H1 (cell line): ENCODE data around the gene JAG2. TPM values are rescaled to one million over a fixed set of nuclear protein-coding genes. Genes with fewer than 3 reads are reported as not detected.

ENCODE experiments used
- CTCF ChIA-PET: fragments of 300-600 bp; sonication (Branson Sonifier 250); formaldehyde crosslinking; loops from one replicate; lab custom pipeline; 2021; ENCODE audit not compliant: partially characterized antibody; lab: Charles Lee
- POLR2A ChIA-PET: fragments of 300-600 bp; sonication (Branson Sonifier 250); formaldehyde crosslinking; loops from one replicate; lab custom pipeline; 2021; ENCODE audit warnings: inconsistent platforms; ENCODE audit not compliant: partially characterized antibody; lab: Charles Lee
- DNase-seq, 2 experiments: peaks; one replicate each; pipeline versions ENCODE4 v3.0.0 to v3.0.0-alpha.2; 2010 to 2022; ENCODE audit warnings: low spot score in 2 of 2, low read depth in 1 of 2, mixed read lengths in 1 of 2
- FAIRE-seq: peaks from 2 replicates; lab custom pipeline; 2011; peaks lifted over from hg19 to GRCh38; lab: Jason Lieb, UNC
- H2AFZ ChIP-seq: 2 replicates; pipeline ENCODE4 v1.8.1; 2012; ENCODE audit warnings: low read length, inconsistent platforms
- H2AK5ac ChIP-seq: 2 replicates; pipeline ENCODE4 v1.6.1; 2013; ENCODE audit warnings: low read depth, low read length
- H2BK120ac ChIP-seq: replicated peaks from 2 replicates; pipeline ENCODE3; 2013; ENCODE audit warnings: low read depth, low read length, inconsistent platforms
- H2BK12ac ChIP-seq: 2 replicates; pipeline ENCODE4 v1.6.1; 2013; ENCODE audit warnings: low read depth, low read length
- H2BK15ac ChIP-seq: 2 replicates; pipeline ENCODE4 v1.6.1; 2013; ENCODE audit warnings: low read length
- H2BK20ac ChIP-seq: 2 replicates; pipeline ENCODE4 v1.6.1; 2013; ENCODE audit warnings: low read length
- H2BK5ac ChIP-seq: 2 replicates; pipeline ENCODE4 v1.6.1; 2013; ENCODE audit warnings: low read depth, low read length
- H3K14ac ChIP-seq: 2 replicates; pipeline ENCODE4 v1.6.1; 2013; ENCODE audit warnings: inconsistent platforms; ENCODE audit not compliant: insufficient read length
- H3K18ac ChIP-seq: 2 replicates; pipeline ENCODE4 v1.6.1; 2013; ENCODE audit warnings: low read length; ENCODE audit errors: extremely low read depth
- H3K23ac ChIP-seq: 2 replicates; pipeline ENCODE4 v1.6.1; 2013; ENCODE audit warnings: inconsistent platforms; ENCODE audit not compliant: insufficient read length
- H3K23me2 ChIP-seq: 2 replicates; pipeline ENCODE4 v1.6.1; 2013; ENCODE audit warnings: low read depth, low read length
- H3K27ac ChIP-seq: 2 replicates; pipeline ENCODE4 v1.6.1; 2011; ENCODE audit warnings: low read depth, low read length, inconsistent platforms
- H3K27me3 ChIP-seq, 4 experiments: replicated peaks in 1 of 4; 1 replicate in 1 of 4; 2 replicates in 3 of 4; pipeline versions ENCODE4 v1.6.1 to v1.8.1; 2011 to 2013; ENCODE audit warnings: low read length in 3 of 4, mild to moderate bottlenecking in 3 of 4, inconsistent platforms in 2 of 4, mixed read lengths in 2 of 4, moderate library complexity in 1 of 4; ENCODE audit not compliant: control insufficient read depth in 3 of 4, insufficient read depth in 3 of 4; ENCODE audit errors: extremely low read depth in 1 of 4
- H3K36me3 ChIP-seq, 4 experiments: 2 replicates each; pipeline versions ENCODE4 v1.6.1 to v1.8.1; 2011 to 2013; ENCODE audit warnings: mild to moderate bottlenecking in 4 of 4, low read length in 3 of 4, moderate library complexity in 2 of 4, control low read depth in 1 of 4, inconsistent platforms in 1 of 4; ENCODE audit not compliant: insufficient read depth in 4 of 4, control insufficient read depth in 2 of 4
- H3K4ac ChIP-seq: replicated peaks from 2 replicates; pipeline ENCODE3; 2013; ENCODE audit warnings: low read length, low read depth, mixed read lengths, inconsistent platforms; ENCODE audit not compliant: insufficient read length
- H3K4me1 ChIP-seq, 4 experiments: replicated peaks in 1 of 4; 1 replicate in 1 of 4; 2 replicates in 3 of 4; pipeline versions ENCODE4 v1.6.1 to v1.8.1; 2011 to 2013; ENCODE audit warnings: low read length in 3 of 4, inconsistent platforms in 2 of 4, mixed read lengths in 1 of 4; ENCODE audit not compliant: insufficient read depth in 4 of 4, control insufficient read depth in 3 of 4
- H3K4me2 ChIP-seq, 2 experiments: 2 replicates each; pipeline versions ENCODE4 v1.6.1 to v1.8.1; 2011 to 2013; ENCODE audit warnings: low read depth in 2 of 2, low read length in 2 of 2, control low read depth in 1 of 2, inconsistent platforms in 1 of 2, mild to moderate bottlenecking in 1 of 2; ENCODE audit not compliant: insufficient read depth in 1 of 2
- H3K4me3 ChIP-seq, 4 experiments: fragments of 200-600, 300-600 bp in 1 of 4; sonication (generic), shearing (Covaris generic), sonication (Bioruptor Twin) in 1 of 4; 2 replicates each; pipeline versions ENCODE4 v1.5.1 to v1.8.1; 2011 to 2016; ENCODE audit warnings: low read length in 4 of 4, low read depth in 3 of 4, control low read depth in 2 of 4, inconsistent platforms in 2 of 4, mild to moderate bottlenecking in 2 of 4, mixed read lengths in 1 of 4, moderate library complexity in 1 of 4; ENCODE audit not compliant: insufficient read depth in 2 of 4; ENCODE audit errors: extremely low read depth in 1 of 4
- H3K56ac ChIP-seq: replicated peaks from 2 replicates; pipeline ENCODE3; 2013; ENCODE audit warnings: low read depth, mild to moderate bottlenecking, mixed read lengths, low read length, inconsistent platforms; ENCODE audit not compliant: insufficient read length
- H3K79me1 ChIP-seq: 2 replicates; pipeline ENCODE4 v1.6.1; 2013; ENCODE audit warnings: low read depth, low read length, control low read depth
- H3K79me2 ChIP-seq, 2 experiments: 2 replicates each; pipeline versions ENCODE4 v1.6.1 to v1.8.1; 2012 to 2013; ENCODE audit warnings: low read length in 2 of 2, mild to moderate bottlenecking in 2 of 2, inconsistent platforms in 1 of 2; ENCODE audit not compliant: insufficient read depth in 2 of 2, control insufficient read depth in 1 of 2
- H3K9ac ChIP-seq, 4 experiments: replicated peaks in 1 of 4; 1 replicate in 1 of 4; 2 replicates in 3 of 4; pipeline versions ENCODE4 v1.6.1 to v1.8.1; 2011 to 2013; ENCODE audit warnings: low read depth in 3 of 4, low read length in 3 of 4, control low read depth in 2 of 4, mild to moderate bottlenecking in 2 of 4, moderate library complexity in 2 of 4, inconsistent platforms in 1 of 4; ENCODE audit errors: extremely low read depth in 1 of 4
- H3K9me3 ChIP-seq, 2 experiments: 2 replicates each; pipeline versions ENCODE4 v1.6.1 to v1.8.1; 2012 to 2013; ENCODE audit warnings: mild to moderate bottlenecking in 2 of 2, moderate library complexity in 2 of 2, control low read depth in 1 of 2, inconsistent platforms in 1 of 2, low read depth in 1 of 2, low read length in 1 of 2, mixed read lengths in 1 of 2; ENCODE audit not compliant: insufficient read depth in 2 of 2
- H4K20me1 ChIP-seq, 2 experiments: replicated peaks in 1 of 2; 2 replicates each; pipeline versions ENCODE3 to v1.8.1; 2011 to 2013; ENCODE audit warnings: inconsistent platforms in 2 of 2, low read length in 2 of 2, mild to moderate bottlenecking in 1 of 2; ENCODE audit not compliant: insufficient read depth in 2 of 2, control insufficient read depth in 1 of 2
- H4K5ac ChIP-seq: 2 replicates; pipeline ENCODE4 v1.6.1; 2013; ENCODE audit warnings: low read length, low read depth, mixed read lengths, inconsistent platforms; ENCODE audit not compliant: insufficient read length
- H4K8ac ChIP-seq: 2 replicates; pipeline ENCODE4 v1.8.0; 2013; ENCODE audit warnings: mild to moderate bottlenecking, moderate library complexity, low read length, inconsistent platforms; ENCODE audit not compliant: insufficient read depth; ENCODE audit errors: extremely low read depth
- H4K91ac ChIP-seq: replicated peaks from 2 replicates; pipeline ENCODE3; 2013; ENCODE audit warnings: low read length, mixed read lengths, inconsistent platforms; ENCODE audit not compliant: insufficient read length
- BACH1 ChIP-seq: IDR thresholded peaks from 2 replicates; pipeline ENCODE4 v1.6.1; 2012; ENCODE audit warnings: low read length, improper control_type of control experiment
- BCL11A ChIP-seq, 2 experiments: IDR thresholded peaks; one replicate each; pipeline ENCODE4 v1.6.1; 2011; ENCODE audit warnings: low read depth in 2 of 2, low read length in 2 of 2, mild to moderate bottlenecking in 2 of 2
- CBX5 ChIP-seq: fragments of 300-800, 300-1000 bp; sonication (generic); IDR thresholded peaks from 2 replicates; pipeline ENCODE4 v1.7.1; 2016; ENCODE audit warnings: antibody characterized with exemption, low read length, low read depth
- CEBPB ChIP-seq: IDR thresholded peaks from 2 replicates; pipeline ENCODE4 v1.6.1; 2012; ENCODE audit warnings: low read depth, low read length
- CHD1 ChIP-seq: IDR thresholded peaks from 2 replicates; pipeline ENCODE4 v1.6.1; 2012; ENCODE audit warnings: low read depth, low read length, improper control_type of control experiment
- MAX ChIP-seq: IDR thresholded peaks from 2 replicates; pipeline ENCODE4 v1.6.1; 2012; ENCODE audit warnings: inconsistent platforms
- SAP30 ChIP-seq: fragments of 300-600 bp; sonication (generic); IDR thresholded peaks from 2 replicates; pipeline ENCODE4 v1.7.1; 2012; ENCODE audit warnings: low read length, moderate library complexity, mild to moderate bottlenecking, inconsistent platforms; ENCODE audit not compliant: insufficient read depth, insufficient replicate concordance
- SIN3A ChIP-seq, 2 experiments: IDR thresholded peaks in 1 of 2; conservative IDR thresholded peaks in 1 of 2; 2 replicates each; pipeline ENCODE4 v1.6.1; 2011 to 2012; ENCODE audit warnings: low read length in 2 of 2, improper control_type of control experiment in 1 of 2, low read depth in 1 of 2, mild to moderate bottlenecking in 1 of 2
- WGBS, 2 experiments: shearing (Covaris generic) in 1 of 2; methylation state at CpG; one replicate each; pipeline versions ENCODE4 v1.1.6 to v1.1.7; 2013 to 2015; ENCODE audit warnings: low lambda C conversion rate in 2 of 2, mixed read lengths in 2 of 2, inconsistent platforms in 1 of 2, low coverage in 1 of 2, missing lambda C conversion rate in 1 of 2; ENCODE audit not compliant: insufficient replicate concordance in 2 of 2, insufficient coverage in 1 of 2, insufficient read length in 1 of 2; ENCODE audit errors: extremely low coverage in 1 of 2, missing lambda C conversion rate in 1 of 2; 5-methylcytosine and 5-hydroxymethylcytosine counted together
- polyA plus RNA-seq, 7 experiments: library from polyadenylated mRNA; depleted of rRNA in 3 of 7; stranded (reverse) in 5 of 7; unstranded in 2 of 7; fragments of >200 nt in 5 of 7; fragments of 200-250 nt in 2 of 7; gene quantifications; 1 replicate in 5 of 7; 2 replicates in 1 of 7; 4 replicates in 1 of 7; pipeline versions ENCODE4 v1.2.1 to v1.2.3, GENCODE V29; 2011 to 2013; ENCODE audit warnings: missing spikeins in 2 of 7, mixed read lengths in 2 of 7
- total RNA-seq: library from RNA; stranded (reverse); fragmentation: NEBNext Ultra II Directional; extraction: Animal tissue kit (Norgen Biotek cat#: 25700); gene quantifications from 2 replicates; pipeline ENCODE4 v1.2.1, GENCODE V29; 2021

The JAG2 gene
- total and polyA plus RNA-seq, 2 of the 8 experiments (the other 6 are each of a cell fraction or from before 2014, with no cell fraction given) = 2.8 to 6.2 TPM

- Histone ChIP-seq H4K8ac (peak overlapping the region; percentile 71; the same call in 1 of the 2 replicates), H3K9me3 (no peaks in the 10 kb centered on the region), H3K56ac (no peak overlapping the region), H2BK20ac (no peak overlapping the region), H3K36me3 (no peaks in the 10 kb centered on the region), H4K20me1 (peaks cover 0 to 2% of the 10 kb centered on the region in 2 experiments), H3K27ac (no peak overlapping the region), H2BK120ac (no peak overlapping the region), H2BK5ac (no peak overlapping the region), H3K18ac (no peak overlapping the region), H3K14ac (no peak overlapping the region), H3K4ac (no peak overlapping the region), H3K27me3 (peaks cover 0 to 37% (median 19%) of the 10 kb centered on the region in 4 experiments; a peak in 5 of 7 replicates), H3K4me1 (peaks cover 0 to 17% (median 13%) of the 10 kb centered on the region in 4 experiments; a peak in 5 of 7 replicates), H4K91ac (no peak overlapping the region), H2AFZ (no peak overlapping the region), H3K4me2 (peak overlapping the region; percentile 45 to 72; a peak in 2 of 4 replicates), H3K79me2 (no peaks in the 10 kb centered on the region), H2AK5ac (no peak overlapping the region), H3K23me2 (peaks cover 4% of the 10 kb centered on the region; the same call in 1 of the 2 replicates), H3K23ac (no peak overlapping the region), H3K4me3 (peak overlapping the region in 1 of 4 experiments; percentile 58; a peak in 2 of 8 replicates), H2BK12ac (peak overlapping the region; percentile 68; the same call in 1 of the 2 replicates), H3K79me1 (no peaks in the 10 kb centered on the region), H3K9ac (no peak overlapping the region), H4K5ac (no peak overlapping the region), H2BK15ac (peak overlapping the region; percentile 9; the same call in 1 of the 2 replicates)
- DNase-seq = no peak
- WGBS, 2 experiments = 41% methylated on average over 13 of the region's 15 CpGs; no CpG with 5 or more reads in 1 of the 2 experiments
- no peak for FAIRE-seq
- TF ChIP-seq MAX = peak; percentile 70
- TF ChIP-seq CHD1 = no peak
- TF ChIP-seq BCL11A (IDR thresholded peaks at IDR 0.05; ENCODE audit: low read depth in 2 of 2, low read length in 2 of 2) = no peak
- peak in 1 of 2 experiments; percentile 58; a peak in 1 of 4 replicates for TF ChIP-seq SIN3A (conservative IDR thresholded peaks at IDR 0.05 in 1 of 2, IDR thresholded peaks at IDR 0.05 in 1 of 2; ENCODE audit: low read depth in 1 of 2, low read length in 2 of 2)
- TF ChIP-seq BACH1 = no peak
- peak; percentile 55 for TF ChIP-seq SAP30
- no peak for TF ChIP-seq CEBPB
- TF ChIP-seq CBX5 = no peak
- ChIA-PET POLR2A (no interaction called here), CTCF (interaction anchor here (1.7 to 6.2 kb wide), 4 partner anchors 12 to 111 kb away, joined by 3 to 36 read pairs (median 7); no protein-coding TSS in a partner anchor)
Measured at GRCh38 chr14:105197211-105197641, 28.6 kb upstream of the JAG2 start.
